Measurements from ENCODE around the gene USP46.
A peak's percentile ranks its signal among the peaks of the same experiment; 100 is the strongest.

USP46 gene

GRCh38 chr4:52648836-52649235 lies 10.3 kb downstream of the USP46 start:
- Histone ChIP-seq H3K4me1 (ENCODE audit: control insufficient read depth in 1 of 2, insufficient read depth in 2 of 2, low read length in 2 of 2) (no peaks in the 10 kb centered on the region), H3K27ac (ENCODE audit: low read depth, low read length) (no peak overlapping the region), H3K27me3 (ENCODE audit: insufficient read depth, low read length) (no peaks in the 10 kb centered on the region), H3K4me2 (ENCODE audit: low read length) (no peak overlapping the region), H3K79me1 (ENCODE audit: low read length) (no peaks in the 10 kb centered on the region), H3K4ac (ENCODE audit: low read depth, low read length) (no peak overlapping the region), H3K14ac (ENCODE audit: low read length) (no peak overlapping the region), H2AK5ac (ENCODE audit: low read length) (no peak overlapping the region), H4K12ac (ENCODE audit: low read depth, low read length) (no peak overlapping the region), H2BK12ac (ENCODE audit: low read length) (no peak overlapping the region), H3K18ac (ENCODE audit: low read length) (no peak overlapping the region), H4K8ac (ENCODE audit: low read depth, low read length) (no peak overlapping the region), H2AFZ (ENCODE audit: insufficient read depth, low read length, poor library complexity) (no peak overlapping the region), H3K36me3 (ENCODE audit: control insufficient read depth in 1 of 2, insufficient read depth in 2 of 2, low read length in 2 of 2) (no peaks in the 10 kb centered on the region), H3K4me3 (ENCODE audit: low read depth, low read length) (no peak overlapping the region), H3K23ac (ENCODE audit: low read length) (no peak overlapping the region), H3K9ac (ENCODE audit: low read length) (no peak overlapping the region), H2BK120ac (ENCODE audit: insufficient read depth, low read length, poor library complexity) (no peak overlapping the region), H3K9me3 (ENCODE audit: insufficient read depth, low read depth, low read length) (no peaks in the 10 kb centered on the region), H2BK5ac (ENCODE audit: low read depth, low read length, poor library complexity) (no peak overlapping the region), H4K91ac (ENCODE audit: low read depth, low read length) (no peak overlapping the region), H3K79me2 (ENCODE audit: control insufficient read depth, insufficient read depth, low read length, poor library complexity) (peaks cover 4% of the 10 kb centered on the region)
- WGBS (ENCODE audit: extremely low coverage, insufficient coverage, insufficient read length), result no CpG with 5 or more reads among the region's 1 CpG
- no peak for DNase-seq

DNA sequence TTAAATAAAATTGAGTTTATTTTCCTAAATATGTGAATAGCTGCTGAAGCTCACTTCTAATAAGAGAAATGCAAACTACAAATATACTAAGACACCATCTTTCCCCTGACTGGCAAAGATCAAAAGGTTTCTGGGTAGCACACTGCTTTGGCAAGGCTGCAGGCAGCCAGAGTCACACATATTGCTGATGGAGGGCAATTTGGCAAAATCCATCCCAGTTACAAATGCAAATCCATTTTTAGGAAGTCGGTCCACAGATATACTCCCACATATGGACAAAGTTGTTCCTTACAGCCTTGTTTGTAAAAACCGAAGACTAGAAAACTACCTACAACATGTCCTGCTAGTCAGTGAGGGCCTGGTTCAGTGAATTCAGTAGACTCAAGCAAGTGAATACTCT lies 12.4 kb downstream of the USP46 start:
- no peak overlapping the region for H3K23ac ChIP-seq (ENCODE audit: low read length)
- no peak overlapping the region for H3K27ac ChIP-seq (ENCODE audit: low read depth, low read length)
- no CpG with 5 or more reads among the region's 2 CpGs for WGBS (ENCODE audit: extremely low coverage, insufficient coverage, insufficient read length)
- H3K14ac ChIP-seq (ENCODE audit: low read length), result no peak overlapping the region
- H4K8ac ChIP-seq (ENCODE audit: low read depth, low read length), result no peak overlapping the region
- H3K9ac ChIP-seq (ENCODE audit: low read length), result no peak overlapping the region
- H3K79me1 ChIP-seq (ENCODE audit: low read length), result no peaks in the 10 kb centered on the region
- no peak overlapping the region for H2BK12ac ChIP-seq (ENCODE audit: low read length)
- no peak overlapping the region for H4K91ac ChIP-seq (ENCODE audit: low read depth, low read length)
- H2BK120ac ChIP-seq (ENCODE audit: insufficient read depth, low read length, poor library complexity), result no peak overlapping the region
- H3K18ac ChIP-seq (ENCODE audit: low read length), result no peak overlapping the region
- H4K12ac ChIP-seq (ENCODE audit: low read depth, low read length), result no peak overlapping the region
- no peaks in the 10 kb centered on the region for H3K9me3 ChIP-seq (ENCODE audit: insufficient read depth, low read depth, low read length)
- no peak overlapping the region for H3K4me3 ChIP-seq (ENCODE audit: low read depth, low read length)
- H3K4ac ChIP-seq (ENCODE audit: low read depth, low read length), result no peak overlapping the region
- no peak overlapping the region for H3K4me2 ChIP-seq (ENCODE audit: low read length)
- H3K36me3 ChIP-seq (ENCODE audit: control insufficient read depth in 1 of 2, insufficient read depth in 2 of 2, low read length in 2 of 2), result no peaks in the 10 kb centered on the region
- H2AK5ac ChIP-seq (ENCODE audit: low read length), result no peak overlapping the region
- H3K79me2 ChIP-seq (ENCODE audit: control insufficient read depth, insufficient read depth, low read length, poor library complexity), result peaks cover 4% of the 10 kb centered on the region
- H3K27me3 ChIP-seq (ENCODE audit: insufficient read depth, low read length), result no peaks in the 10 kb centered on the region
- DNase-seq, result no peak
- H2BK5ac ChIP-seq (ENCODE audit: low read depth, low read length, poor library complexity), result no peak overlapping the region
- no peak overlapping the region for H2AFZ ChIP-seq (ENCODE audit: insufficient read depth, low read length, poor library complexity)
- no peaks in the 10 kb centered on the region for H3K4me1 ChIP-seq (ENCODE audit: control insufficient read depth in 1 of 2, insufficient read depth in 2 of 2, low read length in 2 of 2)

DNA sequence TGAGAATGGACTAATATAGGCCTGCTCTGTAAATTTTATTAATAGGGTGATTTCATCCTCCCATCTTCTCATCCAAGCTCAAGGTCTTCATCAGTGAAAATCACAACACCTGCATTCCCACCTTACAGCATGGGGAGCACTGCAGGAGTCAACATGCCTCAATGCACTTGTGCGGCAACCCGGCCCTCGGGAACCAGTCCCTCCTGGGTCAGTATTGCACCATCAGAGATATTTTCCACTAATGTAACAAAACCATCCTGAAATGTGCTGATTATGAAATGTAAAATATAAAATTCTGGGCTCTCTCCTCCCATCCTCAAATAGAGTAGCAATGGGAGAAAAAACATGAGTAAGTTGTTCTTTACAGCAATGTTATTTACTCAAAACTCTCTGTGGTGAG lies 13.0 kb downstream of the USP46 start:
- Histone ChIP-seq H2BK5ac (ENCODE audit: low read depth, low read length, poor library complexity) (no peak overlapping the region), H3K4me2 (ENCODE audit: low read length) (no peak overlapping the region), H4K12ac (ENCODE audit: low read depth, low read length) (no peak overlapping the region), H3K9me3 (ENCODE audit: insufficient read depth, low read depth, low read length) (no peaks in the 10 kb centered on the region), H3K36me3 (ENCODE audit: control insufficient read depth in 1 of 2, insufficient read depth in 2 of 2, low read length in 2 of 2) (no peaks in the 10 kb centered on the region), H3K14ac (ENCODE audit: low read length) (no peak overlapping the region), H3K27ac (ENCODE audit: low read depth, low read length) (no peak overlapping the region), H3K23ac (ENCODE audit: low read length) (no peak overlapping the region), H2AK5ac (ENCODE audit: low read length) (no peak overlapping the region), H2AFZ (ENCODE audit: insufficient read depth, low read length, poor library complexity) (no peak overlapping the region), H3K27me3 (ENCODE audit: insufficient read depth, low read length) (no peaks in the 10 kb centered on the region), H3K4me3 (ENCODE audit: low read depth, low read length) (no peak overlapping the region), H3K9ac (ENCODE audit: low read length) (no peak overlapping the region), H3K4me1 (ENCODE audit: control insufficient read depth in 1 of 2, insufficient read depth in 2 of 2, low read length in 2 of 2) (no peaks in the 10 kb centered on the region), H2BK120ac (ENCODE audit: insufficient read depth, low read length, poor library complexity) (no peak overlapping the region), H3K4ac (ENCODE audit: low read depth, low read length) (no peak overlapping the region), H4K8ac (ENCODE audit: low read depth, low read length) (no peak overlapping the region), H2BK12ac (ENCODE audit: low read length) (no peak overlapping the region), H3K79me2 (ENCODE audit: control insufficient read depth, insufficient read depth, low read length, poor library complexity) (peaks cover 4% of the 10 kb centered on the region), H3K79me1 (ENCODE audit: low read length) (no peaks in the 10 kb centered on the region), H3K18ac (ENCODE audit: low read length) (no peak overlapping the region), H4K91ac (ENCODE audit: low read depth, low read length) (no peak overlapping the region)
- no peak for DNase-seq
- no CpG with 5 or more reads among the region's 3 CpGs for WGBS (ENCODE audit: extremely low coverage, insufficient coverage, insufficient read length)

- H4K8ac ChIP-seq (ENCODE audit: low read depth, low read length), result no peak overlapping the region
- no peak overlapping the region for H2AK5ac ChIP-seq (ENCODE audit: low read length)
- no peak for DNase-seq
- H3K4me2 ChIP-seq (ENCODE audit: low read length), result no peak overlapping the region
- no peak overlapping the region for H2BK12ac ChIP-seq (ENCODE audit: low read length)
- no peak overlapping the region for H3K4me3 ChIP-seq (ENCODE audit: low read depth, low read length)
- no peak overlapping the region for H3K27ac ChIP-seq (ENCODE audit: low read depth, low read length)
- no peaks in the 10 kb centered on the region for H3K79me1 ChIP-seq (ENCODE audit: low read length)
- no peak overlapping the region for H3K18ac ChIP-seq (ENCODE audit: low read length)
- H3K9ac ChIP-seq (ENCODE audit: low read length), result no peak overlapping the region
- no peak overlapping the region for H2BK5ac ChIP-seq (ENCODE audit: low read depth, low read length, poor library complexity)
- no peaks in the 10 kb centered on the region for H3K36me3 ChIP-seq (ENCODE audit: control insufficient read depth in 1 of 2, insufficient read depth in 2 of 2, low read length in 2 of 2)
- peak overlapping the region; percentile 77 for H3K4ac ChIP-seq (ENCODE audit: low read depth, low read length)
- H4K91ac ChIP-seq (ENCODE audit: low read depth, low read length), result no peak overlapping the region
- no peak overlapping the region for H3K23ac ChIP-seq (ENCODE audit: low read length)
- peaks cover 4% of the 10 kb centered on the region for H3K79me2 ChIP-seq (ENCODE audit: control insufficient read depth, insufficient read depth, low read length, poor library complexity)
- H3K9me3 ChIP-seq (ENCODE audit: insufficient read depth, low read depth, low read length), result no peaks in the 10 kb centered on the region
- H4K12ac ChIP-seq (ENCODE audit: low read depth, low read length), result no peak overlapping the region
- H2BK120ac ChIP-seq (ENCODE audit: insufficient read depth, low read length, poor library complexity), result no peak overlapping the region
- H3K4me1 ChIP-seq (ENCODE audit: control insufficient read depth in 1 of 2, insufficient read depth in 2 of 2, low read length in 2 of 2), result no peaks in the 10 kb centered on the region
- H2AFZ ChIP-seq (ENCODE audit: insufficient read depth, low read length, poor library complexity), result no peak overlapping the region
- no peak overlapping the region for H3K14ac ChIP-seq (ENCODE audit: low read length)
- no peaks in the 10 kb centered on the region for H3K27me3 ChIP-seq (ENCODE audit: insufficient read depth, low read length)
Measured at GRCh38 chr4:52645300-52645699, 13.8 kb downstream of the USP46 start.
